A549 (cell line): ENCODE measurements around the gene TMEM116.

Source experiments
- CEBPB ChIP-seq, 2 experiments: fragments of >200 bp in 1 of 2; sonication (Bioruptor Twin) in 1 of 2; formaldehyde crosslinking in 1 of 2; IDR thresholded peaks; 2 replicates each; pipeline ENCODE4 v1.6.1; 2012 to 2016
- CHD2 ChIP-seq: fragments of 150-350 bp; IDR thresholded peaks from 2 replicates; pipeline ENCODE4 v1.6.1; 2014; ENCODE audit warnings: low read length; ENCODE audit not compliant: partially characterized antibody
- POLR2A ChIP-seq: IDR thresholded peaks from 2 replicates; pipeline ENCODE4 v1.6.1; 2012; ENCODE audit warnings: mild to moderate bottlenecking, low read length
- TF ChIP-seq, protein P1 (sequence below): fragments of >200 bp; sonication (Bioruptor Twin); formaldehyde crosslinking; IDR thresholded peaks from 3 replicates; pipeline ENCODE4 v1.5.1; 2016
- TF ChIP-seq, protein P2 (sequence below): fragments of 200-600 bp; sonication (generic); IDR thresholded peaks from 2 replicates; pipeline ENCODE4 v1.6.1; 2016; ENCODE audit warnings: antibody characterized with exemption, mild to moderate bottlenecking, moderate library complexity
- TF ChIP-seq, protein P3 (sequence below): IDR thresholded peaks from 2 replicates; pipeline ENCODE4 v1.6.1; 2012

DNA sequence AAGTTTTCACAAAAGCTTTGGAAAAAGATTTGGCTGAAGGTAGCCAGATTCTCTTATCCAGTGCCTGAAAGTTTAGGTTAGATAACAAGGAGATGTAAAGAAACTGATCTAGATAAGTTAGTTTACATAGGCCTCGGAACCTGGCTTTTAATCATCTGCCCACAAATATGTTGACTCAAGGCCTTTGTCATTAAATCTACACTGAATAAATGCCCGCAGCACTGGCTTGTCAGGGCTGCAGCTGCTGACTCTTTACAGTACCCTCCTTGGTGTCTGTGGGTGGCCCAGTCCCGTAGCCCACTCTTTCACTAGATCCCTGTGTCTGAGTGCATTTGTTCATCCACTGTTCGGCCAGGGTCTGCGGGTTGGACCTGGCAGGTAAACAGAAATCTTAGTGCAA is 58.0 kb downstream of the TMEM116 start:
- TF ChIP-seq, protein P1, sequence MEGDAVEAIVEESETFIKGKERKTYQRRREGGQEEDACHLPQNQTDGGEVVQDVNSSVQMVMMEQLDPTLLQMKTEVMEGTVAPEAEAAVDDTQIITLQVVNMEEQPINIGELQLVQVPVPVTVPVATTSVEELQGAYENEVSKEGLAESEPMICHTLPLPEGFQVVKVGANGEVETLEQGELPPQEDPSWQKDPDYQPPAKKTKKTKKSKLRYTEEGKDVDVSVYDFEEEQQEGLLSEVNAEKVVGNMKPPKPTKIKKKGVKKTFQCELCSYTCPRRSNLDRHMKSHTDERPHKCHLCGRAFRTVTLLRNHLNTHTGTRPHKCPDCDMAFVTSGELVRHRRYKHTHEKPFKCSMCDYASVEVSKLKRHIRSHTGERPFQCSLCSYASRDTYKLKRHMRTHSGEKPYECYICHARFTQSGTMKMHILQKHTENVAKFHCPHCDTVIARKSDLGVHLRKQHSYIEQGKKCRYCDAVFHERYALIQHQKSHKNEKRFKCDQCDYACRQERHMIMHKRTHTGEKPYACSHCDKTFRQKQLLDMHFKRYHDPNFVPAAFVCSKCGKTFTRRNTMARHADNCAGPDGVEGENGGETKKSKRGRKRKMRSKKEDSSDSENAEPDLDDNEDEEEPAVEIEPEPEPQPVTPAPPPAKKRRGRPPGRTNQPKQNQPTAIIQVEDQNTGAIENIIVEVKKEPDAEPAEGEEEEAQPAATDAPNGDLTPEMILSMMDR: no peak
- TF ChIP-seq CHD2: no peak
- TF ChIP-seq POLR2A: no peak
- TF ChIP-seq, protein P2, sequence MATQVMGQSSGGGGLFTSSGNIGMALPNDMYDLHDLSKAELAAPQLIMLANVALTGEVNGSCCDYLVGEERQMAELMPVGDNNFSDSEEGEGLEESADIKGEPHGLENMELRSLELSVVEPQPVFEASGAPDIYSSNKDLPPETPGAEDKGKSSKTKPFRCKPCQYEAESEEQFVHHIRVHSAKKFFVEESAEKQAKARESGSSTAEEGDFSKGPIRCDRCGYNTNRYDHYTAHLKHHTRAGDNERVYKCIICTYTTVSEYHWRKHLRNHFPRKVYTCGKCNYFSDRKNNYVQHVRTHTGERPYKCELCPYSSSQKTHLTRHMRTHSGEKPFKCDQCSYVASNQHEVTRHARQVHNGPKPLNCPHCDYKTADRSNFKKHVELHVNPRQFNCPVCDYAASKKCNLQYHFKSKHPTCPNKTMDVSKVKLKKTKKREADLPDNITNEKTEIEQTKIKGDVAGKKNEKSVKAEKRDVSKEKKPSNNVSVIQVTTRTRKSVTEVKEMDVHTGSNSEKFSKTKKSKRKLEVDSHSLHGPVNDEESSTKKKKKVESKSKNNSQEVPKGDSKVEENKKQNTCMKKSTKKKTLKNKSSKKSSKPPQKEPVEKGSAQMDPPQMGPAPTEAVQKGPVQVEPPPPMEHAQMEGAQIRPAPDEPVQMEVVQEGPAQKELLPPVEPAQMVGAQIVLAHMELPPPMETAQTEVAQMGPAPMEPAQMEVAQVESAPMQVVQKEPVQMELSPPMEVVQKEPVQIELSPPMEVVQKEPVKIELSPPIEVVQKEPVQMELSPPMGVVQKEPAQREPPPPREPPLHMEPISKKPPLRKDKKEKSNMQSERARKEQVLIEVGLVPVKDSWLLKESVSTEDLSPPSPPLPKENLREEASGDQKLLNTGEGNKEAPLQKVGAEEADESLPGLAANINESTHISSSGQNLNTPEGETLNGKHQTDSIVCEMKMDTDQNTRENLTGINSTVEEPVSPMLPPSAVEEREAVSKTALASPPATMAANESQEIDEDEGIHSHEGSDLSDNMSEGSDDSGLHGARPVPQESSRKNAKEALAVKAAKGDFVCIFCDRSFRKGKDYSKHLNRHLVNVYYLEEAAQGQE: no peak
- no peak for TF ChIP-seq CEBPB (IDR thresholded peaks at IDR 0.05)
- TF ChIP-seq, protein P3, sequence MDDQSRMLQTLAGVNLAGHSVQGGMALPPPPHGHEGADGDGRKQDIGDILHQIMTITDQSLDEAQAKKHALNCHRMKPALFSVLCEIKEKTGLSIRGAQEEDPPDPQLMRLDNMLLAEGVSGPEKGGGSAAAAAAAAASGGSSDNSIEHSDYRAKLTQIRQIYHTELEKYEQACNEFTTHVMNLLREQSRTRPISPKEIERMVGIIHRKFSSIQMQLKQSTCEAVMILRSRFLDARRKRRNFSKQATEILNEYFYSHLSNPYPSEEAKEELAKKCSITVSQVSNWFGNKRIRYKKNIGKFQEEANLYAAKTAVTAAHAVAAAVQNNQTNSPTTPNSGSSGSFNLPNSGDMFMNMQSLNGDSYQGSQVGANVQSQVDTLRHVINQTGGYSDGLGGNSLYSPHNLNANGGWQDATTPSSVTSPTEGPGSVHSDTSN: no peak
